Neural cell (in vitro differentiated cells): ENCODE measurements around the gene SAMSN1.

Experiments
- EP300 ChIP-seq: fragments of 450-650 bp; conservative IDR thresholded peaks from 2 replicates; pipeline ENCODE4 v1.6.1; 2014; ENCODE audit warnings: antibody characterized with exemption, mild to moderate bottlenecking, moderate library complexity; ENCODE audit not compliant: poor library complexity, severe bottlenecking
- EZH2 ChIP-seq: fragments of 200-600, 300-800 bp; shearing (Covaris generic), sonication (generic); IDR thresholded peaks from 2 replicates; pipeline ENCODE4 v1.6.1; 2014; ENCODE audit warnings: antibody characterized with exemption, low read length, borderline replicate concordance, mild to moderate bottlenecking; ENCODE audit not compliant: insufficient read depth, poor library complexity, severe bottlenecking
- MXI1 ChIP-seq: fragments of 450-650 bp; conservative IDR thresholded peaks from 2 replicates; pipeline ENCODE4 v1.6.1; 2014; ENCODE audit warnings: antibody characterized with exemption, mild to moderate bottlenecking; ENCODE audit not compliant: poor library complexity, severe bottlenecking
- POLR2AphosphoS5 ChIP-seq: IDR thresholded peaks from 2 replicates; pipeline ENCODE4 v1.6.1; 2012
- SMC3 ChIP-seq: fragments of 450-650 bp; conservative IDR thresholded peaks from 2 replicates; pipeline ENCODE4 v1.6.1; 2014; ENCODE audit warnings: antibody characterized with exemption, mild to moderate bottlenecking, moderate library complexity; ENCODE audit not compliant: poor library complexity
- TAF1 ChIP-seq: IDR thresholded peaks from 2 replicates; pipeline ENCODE4 v1.6.1; 2012; ENCODE audit warnings: low read depth
- TF ChIP-seq, protein P1 (sequence below): fragments of 450-650 bp; IDR thresholded peaks from 2 replicates; pipeline ENCODE4 v1.5.1; 2014; ENCODE audit warnings: antibody characterized with exemption, mild to moderate bottlenecking, moderate library complexity; ENCODE audit not compliant: poor library complexity, severe bottlenecking
- TF ChIP-seq, protein P2 (sequence below): IDR thresholded peaks from 2 replicates; pipeline ENCODE4 v1.6.1; 2012; ENCODE audit warnings: borderline replicate concordance

GRCh38 chr21:14560139-14560538 is 14.0 kb upstream of the SAMSN1 start:
- TF ChIP-seq, protein P1, sequence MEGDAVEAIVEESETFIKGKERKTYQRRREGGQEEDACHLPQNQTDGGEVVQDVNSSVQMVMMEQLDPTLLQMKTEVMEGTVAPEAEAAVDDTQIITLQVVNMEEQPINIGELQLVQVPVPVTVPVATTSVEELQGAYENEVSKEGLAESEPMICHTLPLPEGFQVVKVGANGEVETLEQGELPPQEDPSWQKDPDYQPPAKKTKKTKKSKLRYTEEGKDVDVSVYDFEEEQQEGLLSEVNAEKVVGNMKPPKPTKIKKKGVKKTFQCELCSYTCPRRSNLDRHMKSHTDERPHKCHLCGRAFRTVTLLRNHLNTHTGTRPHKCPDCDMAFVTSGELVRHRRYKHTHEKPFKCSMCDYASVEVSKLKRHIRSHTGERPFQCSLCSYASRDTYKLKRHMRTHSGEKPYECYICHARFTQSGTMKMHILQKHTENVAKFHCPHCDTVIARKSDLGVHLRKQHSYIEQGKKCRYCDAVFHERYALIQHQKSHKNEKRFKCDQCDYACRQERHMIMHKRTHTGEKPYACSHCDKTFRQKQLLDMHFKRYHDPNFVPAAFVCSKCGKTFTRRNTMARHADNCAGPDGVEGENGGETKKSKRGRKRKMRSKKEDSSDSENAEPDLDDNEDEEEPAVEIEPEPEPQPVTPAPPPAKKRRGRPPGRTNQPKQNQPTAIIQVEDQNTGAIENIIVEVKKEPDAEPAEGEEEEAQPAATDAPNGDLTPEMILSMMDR: no peak
- TF ChIP-seq EZH2: no peak
- no peak for TF ChIP-seq TAF1
- no peak for TF ChIP-seq POLR2AphosphoS5
- TF ChIP-seq MXI1: no peak
- TF ChIP-seq SMC3: no peak
- no peak for TF ChIP-seq EP300
- TF ChIP-seq, protein P2, sequence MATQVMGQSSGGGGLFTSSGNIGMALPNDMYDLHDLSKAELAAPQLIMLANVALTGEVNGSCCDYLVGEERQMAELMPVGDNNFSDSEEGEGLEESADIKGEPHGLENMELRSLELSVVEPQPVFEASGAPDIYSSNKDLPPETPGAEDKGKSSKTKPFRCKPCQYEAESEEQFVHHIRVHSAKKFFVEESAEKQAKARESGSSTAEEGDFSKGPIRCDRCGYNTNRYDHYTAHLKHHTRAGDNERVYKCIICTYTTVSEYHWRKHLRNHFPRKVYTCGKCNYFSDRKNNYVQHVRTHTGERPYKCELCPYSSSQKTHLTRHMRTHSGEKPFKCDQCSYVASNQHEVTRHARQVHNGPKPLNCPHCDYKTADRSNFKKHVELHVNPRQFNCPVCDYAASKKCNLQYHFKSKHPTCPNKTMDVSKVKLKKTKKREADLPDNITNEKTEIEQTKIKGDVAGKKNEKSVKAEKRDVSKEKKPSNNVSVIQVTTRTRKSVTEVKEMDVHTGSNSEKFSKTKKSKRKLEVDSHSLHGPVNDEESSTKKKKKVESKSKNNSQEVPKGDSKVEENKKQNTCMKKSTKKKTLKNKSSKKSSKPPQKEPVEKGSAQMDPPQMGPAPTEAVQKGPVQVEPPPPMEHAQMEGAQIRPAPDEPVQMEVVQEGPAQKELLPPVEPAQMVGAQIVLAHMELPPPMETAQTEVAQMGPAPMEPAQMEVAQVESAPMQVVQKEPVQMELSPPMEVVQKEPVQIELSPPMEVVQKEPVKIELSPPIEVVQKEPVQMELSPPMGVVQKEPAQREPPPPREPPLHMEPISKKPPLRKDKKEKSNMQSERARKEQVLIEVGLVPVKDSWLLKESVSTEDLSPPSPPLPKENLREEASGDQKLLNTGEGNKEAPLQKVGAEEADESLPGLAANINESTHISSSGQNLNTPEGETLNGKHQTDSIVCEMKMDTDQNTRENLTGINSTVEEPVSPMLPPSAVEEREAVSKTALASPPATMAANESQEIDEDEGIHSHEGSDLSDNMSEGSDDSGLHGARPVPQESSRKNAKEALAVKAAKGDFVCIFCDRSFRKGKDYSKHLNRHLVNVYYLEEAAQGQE: no peak
